Measurements from ENCODE around the gene NFIA. TPM values are rescaled to one million over a fixed set of nuclear protein-coding genes. Genes with fewer than 3 reads are reported as not detected.

Gene NFIA
- total RNA-seq, 4 donors from 2014 or later, result 32.0 to 160 (median 32.9) TPM

DNA sequence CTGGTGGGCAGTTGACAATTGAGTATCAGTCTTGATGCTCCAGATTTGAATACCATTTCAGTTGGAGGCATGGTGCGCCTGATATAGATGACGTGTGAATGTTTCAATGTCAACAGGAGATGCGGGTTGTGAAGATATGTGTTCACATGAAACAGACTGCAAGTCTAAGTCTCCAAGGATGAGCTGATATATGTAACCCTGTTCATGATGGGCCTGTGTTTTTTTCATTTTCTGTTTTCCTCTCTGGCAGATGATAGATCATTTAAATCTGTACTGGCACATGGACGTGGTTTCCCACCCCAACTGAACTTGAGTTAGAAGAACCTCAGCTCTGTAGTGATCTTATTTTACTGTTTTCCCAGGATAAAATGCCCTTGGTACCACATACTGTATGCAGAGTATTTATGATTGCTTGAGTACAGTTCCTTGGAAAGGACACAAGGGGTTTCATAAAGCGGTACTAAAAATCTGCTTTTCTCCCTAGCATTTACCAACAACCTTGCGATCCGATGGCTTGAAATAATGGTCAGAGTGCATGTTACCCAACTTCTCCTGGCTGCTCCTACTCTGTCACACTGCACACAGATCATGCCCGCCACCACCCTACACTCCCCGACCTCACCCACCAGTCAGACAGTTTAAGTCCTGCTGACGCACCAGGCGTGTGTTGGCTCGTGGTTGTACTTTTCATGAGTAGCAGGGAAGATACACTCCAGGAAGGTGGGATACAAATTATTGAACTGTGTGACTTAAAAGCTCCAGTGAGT lies 131.1 kb downstream of the NFIA start:
- no peaks in the 10 kb centered on the region for H3K36me3 ChIP-seq
- TF ChIP-seq, protein P1, sequence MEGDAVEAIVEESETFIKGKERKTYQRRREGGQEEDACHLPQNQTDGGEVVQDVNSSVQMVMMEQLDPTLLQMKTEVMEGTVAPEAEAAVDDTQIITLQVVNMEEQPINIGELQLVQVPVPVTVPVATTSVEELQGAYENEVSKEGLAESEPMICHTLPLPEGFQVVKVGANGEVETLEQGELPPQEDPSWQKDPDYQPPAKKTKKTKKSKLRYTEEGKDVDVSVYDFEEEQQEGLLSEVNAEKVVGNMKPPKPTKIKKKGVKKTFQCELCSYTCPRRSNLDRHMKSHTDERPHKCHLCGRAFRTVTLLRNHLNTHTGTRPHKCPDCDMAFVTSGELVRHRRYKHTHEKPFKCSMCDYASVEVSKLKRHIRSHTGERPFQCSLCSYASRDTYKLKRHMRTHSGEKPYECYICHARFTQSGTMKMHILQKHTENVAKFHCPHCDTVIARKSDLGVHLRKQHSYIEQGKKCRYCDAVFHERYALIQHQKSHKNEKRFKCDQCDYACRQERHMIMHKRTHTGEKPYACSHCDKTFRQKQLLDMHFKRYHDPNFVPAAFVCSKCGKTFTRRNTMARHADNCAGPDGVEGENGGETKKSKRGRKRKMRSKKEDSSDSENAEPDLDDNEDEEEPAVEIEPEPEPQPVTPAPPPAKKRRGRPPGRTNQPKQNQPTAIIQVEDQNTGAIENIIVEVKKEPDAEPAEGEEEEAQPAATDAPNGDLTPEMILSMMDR (IDR thresholded peaks at IDR 0.05), result no peak
- TF ChIP-seq POLR2A (IDR thresholded peaks at IDR 0.05), result no peak
- no peaks in the 10 kb centered on the region for H3K9me3 ChIP-seq
- H3K4me1 ChIP-seq, result no peaks in the 10 kb centered on the region
- no peak for DNase-seq
- no peak overlapping the region for H3K4me3 ChIP-seq
- H3K27me3 ChIP-seq, result no peaks in the 10 kb centered on the region
- H3K27ac ChIP-seq, result no peak overlapping the region

DNA sequence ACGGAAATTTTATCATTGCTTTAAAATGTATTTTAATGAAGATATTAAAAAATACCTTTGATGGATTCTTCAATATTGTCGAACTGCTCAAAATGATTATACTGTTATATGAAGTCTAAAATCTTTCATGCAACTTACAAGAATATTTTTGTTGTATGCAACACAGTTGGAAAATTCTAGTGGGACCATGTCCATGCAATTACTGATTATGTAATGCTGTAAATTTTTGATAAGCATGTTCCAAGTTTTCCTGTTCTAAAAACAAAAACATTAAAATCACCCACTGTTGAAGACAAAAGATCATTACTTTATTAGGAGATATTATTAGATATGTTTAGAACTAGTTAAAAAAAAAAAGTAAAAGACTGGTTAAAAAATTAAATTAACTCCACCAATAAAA lies 132.8 kb downstream of the NFIA start:
- no peak overlapping the region for H3K27ac ChIP-seq
- no peak for DNase-seq
- H3K9me3 ChIP-seq, result no peaks in the 10 kb centered on the region
- no peaks in the 10 kb centered on the region for H3K36me3 ChIP-seq
- H3K4me1 ChIP-seq, result no peaks in the 10 kb centered on the region
- H3K27me3 ChIP-seq, result no peaks in the 10 kb centered on the region
- TF ChIP-seq, protein P1 (IDR thresholded peaks at IDR 0.05), result no peak
- no peak for TF ChIP-seq POLR2A (IDR thresholded peaks at IDR 0.05)
- no peak overlapping the region for H3K4me3 ChIP-seq

DNA sequence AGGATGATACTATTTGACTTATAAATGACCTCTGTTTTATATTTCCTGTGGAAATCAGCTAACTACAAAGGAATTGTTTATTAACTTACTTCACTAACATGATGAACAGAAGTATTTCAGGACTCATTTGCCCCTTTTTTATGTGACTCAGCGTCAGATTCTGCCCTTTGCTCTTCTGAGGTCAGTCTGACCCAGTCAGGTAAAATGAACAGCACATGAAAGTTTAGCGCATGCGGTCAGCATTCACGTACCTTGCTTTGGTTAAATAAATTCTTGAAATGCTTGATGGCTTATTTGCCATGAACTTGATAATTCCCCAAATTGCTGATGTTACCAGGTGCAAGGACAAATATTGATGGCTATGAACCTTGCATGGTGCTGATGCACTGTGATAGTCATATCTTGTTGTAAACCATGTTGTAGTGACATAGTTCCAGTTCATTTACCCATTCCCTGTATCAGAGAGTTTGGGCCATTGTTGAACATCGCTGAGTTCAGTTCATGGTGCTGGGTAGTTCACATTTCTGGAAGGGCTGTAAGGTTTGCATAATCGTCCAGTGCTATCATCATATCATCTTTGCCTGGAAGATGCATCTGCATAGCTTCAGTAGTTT lies 133.4 kb downstream of the NFIA start:
- Histone ChIP-seq H3K36me3 (no peaks in the 10 kb centered on the region), H3K27ac (no peak overlapping the region), H3K27me3 (no peaks in the 10 kb centered on the region), H3K4me3 (no peak overlapping the region), H3K4me1 (no peaks in the 10 kb centered on the region), H3K9me3 (no peaks in the 10 kb centered on the region)
- no peak for DNase-seq
- TF ChIP-seq, protein P1 (IDR thresholded peaks at IDR 0.05), result no peak
- no peak for TF ChIP-seq POLR2A (IDR thresholded peaks at IDR 0.05)

DNA sequence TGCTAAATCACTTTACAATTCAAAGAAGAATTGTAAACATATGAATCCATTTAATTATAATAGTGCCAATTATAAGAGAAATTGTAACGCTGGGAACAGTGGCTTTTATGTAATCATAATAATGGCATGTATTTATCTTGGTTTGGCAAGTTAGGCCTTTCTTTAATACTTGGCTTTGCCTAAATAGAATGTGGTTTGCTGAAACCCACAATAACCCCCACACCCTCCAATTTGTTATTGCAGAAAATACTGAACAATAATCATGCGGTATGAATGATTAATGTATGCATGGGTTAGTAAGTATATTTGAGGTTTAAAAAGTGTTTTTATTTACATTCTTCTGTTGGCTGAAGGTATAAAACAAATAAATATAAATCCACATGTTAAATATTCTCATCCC lies 138.2 kb downstream of the NFIA start:
- no peak overlapping the region for H3K4me3 ChIP-seq
- no peaks in the 10 kb centered on the region for H3K9me3 ChIP-seq
- no peak for DNase-seq
- no peaks in the 10 kb centered on the region for H3K27me3 ChIP-seq
- no peaks in the 10 kb centered on the region for H3K36me3 ChIP-seq
- H3K4me1 ChIP-seq, result no peaks in the 10 kb centered on the region
- H3K27ac ChIP-seq, result no peak overlapping the region
- TF ChIP-seq, protein P1 (IDR thresholded peaks at IDR 0.05), result no peak
- TF ChIP-seq POLR2A (IDR thresholded peaks at IDR 0.05), result no peak

DNA sequence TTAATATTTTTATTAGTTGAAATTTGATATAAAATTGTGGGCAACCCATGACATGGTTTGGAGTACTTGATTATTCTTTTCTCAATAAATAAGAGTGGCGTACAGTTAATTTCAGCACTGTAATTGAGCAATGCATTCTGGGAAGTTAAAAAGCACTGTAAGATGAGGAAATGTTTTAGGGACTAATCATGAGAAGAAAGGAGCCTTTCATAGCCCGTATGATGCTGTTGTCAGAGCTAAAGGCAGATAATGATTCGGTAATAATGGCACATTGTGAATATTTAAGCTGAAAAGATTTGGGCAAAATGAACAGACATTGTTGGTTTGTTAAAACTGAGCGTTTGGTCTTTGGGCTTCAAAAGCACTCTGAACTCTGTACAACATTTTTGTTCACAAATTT lies 139.3 kb downstream of the NFIA start:
- H3K4me3 ChIP-seq, result no peak overlapping the region
- no peak overlapping the region for H3K27ac ChIP-seq
- H3K4me1 ChIP-seq, result peaks cover 0 to 7% (median 0%) of the 10 kb centered on the region in 4 donors
- no peaks in the 10 kb centered on the region for H3K27me3 ChIP-seq
- no peak for DNase-seq
- H3K9me3 ChIP-seq, result no peaks in the 10 kb centered on the region
- TF ChIP-seq, protein P1 (IDR thresholded peaks at IDR 0.05), result no peak
- no peak for TF ChIP-seq POLR2A (IDR thresholded peaks at IDR 0.05)
- no peaks in the 10 kb centered on the region for H3K36me3 ChIP-seq

All from Peyer's patch (tissue), 4 donors.